ENCODE results near the gene ST8SIA5. TPM values are rescaled to one million over a fixed set of nuclear protein-coding genes. Genes with fewer than 3 reads are reported as not detected.

ST8SIA5 gene
- total RNA-seq, 2 donors from 2014 or later, result 5.9 to 6.7 TPM

- peaks cover 0 to 15% of the 10 kb centered on the region in 2 donors for H3K4me1 ChIP-seq
- peak; percentile 28 for DNase-seq (ENCODE audit: low spot score)
- TF ChIP-seq, protein P1, sequence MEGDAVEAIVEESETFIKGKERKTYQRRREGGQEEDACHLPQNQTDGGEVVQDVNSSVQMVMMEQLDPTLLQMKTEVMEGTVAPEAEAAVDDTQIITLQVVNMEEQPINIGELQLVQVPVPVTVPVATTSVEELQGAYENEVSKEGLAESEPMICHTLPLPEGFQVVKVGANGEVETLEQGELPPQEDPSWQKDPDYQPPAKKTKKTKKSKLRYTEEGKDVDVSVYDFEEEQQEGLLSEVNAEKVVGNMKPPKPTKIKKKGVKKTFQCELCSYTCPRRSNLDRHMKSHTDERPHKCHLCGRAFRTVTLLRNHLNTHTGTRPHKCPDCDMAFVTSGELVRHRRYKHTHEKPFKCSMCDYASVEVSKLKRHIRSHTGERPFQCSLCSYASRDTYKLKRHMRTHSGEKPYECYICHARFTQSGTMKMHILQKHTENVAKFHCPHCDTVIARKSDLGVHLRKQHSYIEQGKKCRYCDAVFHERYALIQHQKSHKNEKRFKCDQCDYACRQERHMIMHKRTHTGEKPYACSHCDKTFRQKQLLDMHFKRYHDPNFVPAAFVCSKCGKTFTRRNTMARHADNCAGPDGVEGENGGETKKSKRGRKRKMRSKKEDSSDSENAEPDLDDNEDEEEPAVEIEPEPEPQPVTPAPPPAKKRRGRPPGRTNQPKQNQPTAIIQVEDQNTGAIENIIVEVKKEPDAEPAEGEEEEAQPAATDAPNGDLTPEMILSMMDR (IDR thresholded peaks at IDR 0.05), result no peak
- no peaks in the 10 kb centered on the region for H3K36me3 ChIP-seq
- no peak overlapping the region for H3K27ac ChIP-seq
- H3K4me3 ChIP-seq, result no peak overlapping the region
- no peaks in the 10 kb centered on the region for H3K9me3 ChIP-seq
- H3K27me3 ChIP-seq, result no peaks in the 10 kb centered on the region
These were observed 34.8 kb downstream of the ST8SIA5 start for GRCh38 chr18:46722051-46722450.

DNA sequence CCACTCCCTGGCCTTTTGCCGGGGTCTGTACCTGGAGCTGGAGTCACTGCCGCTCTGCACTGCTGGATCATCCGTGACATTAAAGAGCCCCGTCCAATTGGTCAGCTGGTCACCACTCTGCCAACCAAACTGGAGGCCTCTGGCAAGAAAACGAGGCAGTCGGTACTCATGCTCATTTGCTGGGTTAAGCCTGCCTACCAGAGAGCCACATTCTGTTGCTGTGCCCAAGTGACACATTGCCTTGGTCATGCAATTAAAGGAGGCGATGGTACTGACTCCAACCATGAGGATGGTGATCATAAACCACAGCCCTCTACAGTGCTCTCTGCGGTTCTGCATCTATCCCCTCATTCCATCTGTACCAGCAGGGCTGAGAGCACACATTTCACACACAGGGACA, 35.5 kb downstream of the ST8SIA5 start:
- TF ChIP-seq, protein P1 (IDR thresholded peaks at IDR 0.05), result no peak
- Histone ChIP-seq H3K36me3 (no peaks in the 10 kb centered on the region), H3K4me1 (peaks cover 0 to 15% of the 10 kb centered on the region in 2 donors), H3K27me3 (no peaks in the 10 kb centered on the region), H3K9me3 (no peaks in the 10 kb centered on the region), H3K4me3 (no peak overlapping the region), H3K27ac (no peak overlapping the region)
- DNase-seq (ENCODE audit: low spot score), result no peak

GRCh38 chr18:46720521-46720920, 36.3 kb downstream of the ST8SIA5 start:
- Histone ChIP-seq H3K27me3 (no peaks in the 10 kb centered on the region), H3K4me1 (peaks cover 0 to 15% of the 10 kb centered on the region in 2 donors), H3K27ac (no peak overlapping the region), H3K4me3 (no peak overlapping the region), H3K36me3 (no peaks in the 10 kb centered on the region), H3K9me3 (no peaks in the 10 kb centered on the region)
- DNase-seq (ENCODE audit: low spot score), result no peak
- TF ChIP-seq, protein P1 (IDR thresholded peaks at IDR 0.05), result no peak

DNA sequence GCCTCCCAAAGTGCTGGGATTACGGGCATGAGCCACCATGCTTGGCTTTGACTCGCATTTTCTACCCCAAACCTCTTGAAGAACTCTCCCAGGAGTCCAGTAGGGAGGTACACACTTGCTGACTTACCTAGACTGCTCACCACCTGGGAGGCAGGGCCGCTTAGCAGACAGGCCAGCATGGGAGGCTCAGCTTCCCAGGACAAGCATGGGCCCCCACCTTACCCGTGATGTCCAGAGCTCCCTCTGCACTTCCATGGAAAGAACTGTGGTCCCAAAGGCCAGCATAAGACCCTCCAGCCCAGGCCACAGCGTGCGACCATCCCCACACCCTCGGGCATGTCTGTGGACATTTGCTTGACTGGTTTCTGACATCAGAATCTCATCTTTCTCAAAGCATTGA, 36.8 kb downstream of the ST8SIA5 start:
- no peak for DNase-seq (ENCODE audit: low spot score)
- TF ChIP-seq, protein P1 (IDR thresholded peaks at IDR 0.05), result no peak

GRCh38 chr18:46719388-46719787, 37.5 kb downstream of the ST8SIA5 start:
- Histone ChIP-seq H3K27ac (no peak overlapping the region), H3K27me3 (no peaks in the 10 kb centered on the region), H3K4me1 (peaks cover 0 to 15% of the 10 kb centered on the region in 2 donors), H3K36me3 (no peaks in the 10 kb centered on the region), H3K9me3 (no peaks in the 10 kb centered on the region), H3K4me3 (no peak overlapping the region)
- no peak for DNase-seq (ENCODE audit: low spot score)
- TF ChIP-seq, protein P1 (IDR thresholded peaks at IDR 0.05), result no peak

More for the DNA sequence above, 36.8 kb downstream of the ST8SIA5 start:
- no peak overlapping the region for H3K27ac ChIP-seq
- H3K9me3 ChIP-seq, result no peaks in the 10 kb centered on the region
- H3K36me3 ChIP-seq, result no peaks in the 10 kb centered on the region
- no peaks in the 10 kb centered on the region for H3K27me3 ChIP-seq
- peaks cover 0 to 15% of the 10 kb centered on the region in 2 donors for H3K4me1 ChIP-seq
- no peak overlapping the region for H3K4me3 ChIP-seq

Measured in right atrium auricular region (tissue), 2 donors.